ENCODE data around the gene CHDH.

DNA sequence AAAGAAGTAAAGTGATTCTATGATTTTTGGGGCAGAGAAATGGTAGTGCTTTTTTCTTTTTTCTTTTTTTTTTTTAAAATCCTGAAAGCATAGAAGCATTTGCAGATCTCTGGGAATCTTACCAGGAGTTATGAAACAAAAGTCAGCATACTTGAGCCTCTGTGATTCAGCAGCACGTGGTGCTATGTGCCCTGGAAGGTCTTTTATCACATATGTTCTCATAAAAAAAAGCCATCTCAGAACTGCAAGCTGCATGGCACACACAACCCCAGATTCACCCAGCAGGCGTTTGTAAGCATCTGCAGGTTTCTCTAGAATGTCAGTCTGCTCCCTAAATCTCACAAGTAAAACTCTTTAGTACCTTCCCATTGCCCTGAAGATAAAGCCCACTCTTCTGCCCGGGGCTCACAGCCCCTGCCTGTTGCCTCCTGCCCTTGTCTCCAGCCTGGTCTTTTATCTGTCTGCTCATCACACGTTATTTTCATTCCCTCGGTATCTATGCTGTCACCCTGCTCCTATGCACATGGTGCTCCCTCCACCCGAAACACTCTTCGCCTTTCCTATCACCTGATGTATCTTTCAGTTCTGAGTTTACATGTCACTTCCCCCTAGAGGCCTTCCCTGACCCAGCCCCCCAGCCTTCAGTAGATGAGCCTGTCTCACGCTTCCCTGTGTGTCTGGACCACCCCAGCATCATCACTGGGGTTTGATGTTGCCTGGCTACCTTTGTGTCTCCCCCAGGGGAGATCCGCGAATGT, 72.4 kb downstream of the CHDH start:
- TF ChIP-seq CTCF (IDR thresholded peaks at IDR 0.05; ENCODE audit: poor library complexity) (no peak), EZH2 (IDR thresholded peaks at IDR 0.05; ENCODE audit: borderline replicate concordance) (no peak), EZH2phosphoT487 (IDR thresholded peaks at IDR 0.05; ENCODE audit: low read depth, severe bottlenecking, unreplicated experiment) (no peak)

Measured in hepatocyte (in vitro differentiated cells).